ENCODE data around the gene PCDHGA5. TPM values are rescaled to one million over a fixed set of nuclear protein-coding genes. Genes with fewer than 3 reads are reported as not detected.

Gene PCDHGA5
- total RNA-seq, 1 experiment from 2014 or later, result 1.3 TPM

- Histone ChIP-seq H2BK5ac (ENCODE audit: insufficient read length, low read length) (no peak overlapping the region), H4K8ac (replicated peaks; ENCODE audit: insufficient read length, low read depth, low read length) (no peak overlapping the region), H2BK12ac (ENCODE audit: insufficient read length, low read depth, low read length) (no peak overlapping the region), H3K4ac (ENCODE audit: low read depth, low read length) (no peak overlapping the region), H2BK20ac (ENCODE audit: low read depth, low read length, poor library complexity, severe bottlenecking) (no peak overlapping the region), H3K4me2 (ENCODE audit: insufficient read depth, insufficient read length, low read length) (no peak overlapping the region), H3K56ac (ENCODE audit: insufficient read length, low read depth, low read length) (no peak overlapping the region), H3K23ac (ENCODE audit: insufficient read length, low read depth, low read length) (no peak overlapping the region), H4K5ac (ENCODE audit: insufficient read length, low read depth, low read length) (no peak overlapping the region), H3K27me3 (ENCODE audit: insufficient read depth, low read length) (no peaks in the 10 kb centered on the region), H3K18ac (ENCODE audit: insufficient read length, low read depth, low read length) (no peak overlapping the region), H2BK120ac (ENCODE audit: low read depth, low read length, poor library complexity, severe bottlenecking) (no peak overlapping the region), H3K14ac (ENCODE audit: insufficient read depth, low read length) (no peak overlapping the region), H3K79me1 (ENCODE audit: insufficient read depth, low read depth, low read length, poor library complexity, severe bottlenecking) (no peaks in the 10 kb centered on the region), H3K4me1 (ENCODE audit: insufficient read depth, low read length) (0 out of 2 replicates have a peak, but pooled peaks cover 2% of the 10 kb centered on the region), H3K27ac (ENCODE audit: insufficient read length, low read depth, low read length) (no peak overlapping the region), H2AFZ (ENCODE audit: low read length) (no peak overlapping the region), H2BK15ac (ENCODE audit: low read depth, low read length) (no peak overlapping the region), H3K9ac (ENCODE audit: extremely low read depth, insufficient read length, low read length) (no peak overlapping the region), H4K20me1 (ENCODE audit: control insufficient read depth, insufficient read depth, insufficient read length) (no peaks in the 10 kb centered on the region), H3T11ph (ENCODE audit: low read length) (no peak overlapping the region), H2AK5ac (ENCODE audit: insufficient read length, low read length) (no peak overlapping the region), H3K79me2 (ENCODE audit: insufficient read depth, low read length) (no peaks in the 10 kb centered on the region), H3K23me2 (ENCODE audit: insufficient read length, low read depth, low read length, poor library complexity, severe bottlenecking) (no peaks in the 10 kb centered on the region), H4K91ac (ENCODE audit: insufficient read length, low read depth, low read length) (no peak overlapping the region), H3K9me3 (ENCODE audit: control insufficient read depth, low read depth, low read length) (peaks cover 41% of the 10 kb centered on the region)
- H3K9me3 Mint-ChIP-seq, result peaks cover 69 to 74% of the 10 kb centered on the region in 2 experiments
- peaks cover 23 to 62% (median 43%) of the 10 kb centered on the region in 3 experiments for H3K36me3 Mint-ChIP-seq (ENCODE audit: insufficient read depth in 1 of 3, low read depth in 3 of 3)
- no peak for DNase-seq
- H3K27ac Mint-ChIP-seq, result no peak overlapping the region
- TF ChIP-seq CTCF (conservative IDR thresholded peaks at IDR 0.05), result no peak
- WGBS (ENCODE audit: extremely low coverage, insufficient read length, low lambda C conversion rate), result no CpG with 5 or more reads among the region's 10 CpGs
- H3K27me3 Mint-ChIP-seq (ENCODE audit: low read depth), result peaks cover 13% of the 10 kb centered on the region
- H3K4me1 Mint-ChIP-seq, result no peaks in the 10 kb centered on the region
- H3K4me3 Mint-ChIP-seq, result no peak overlapping the region
Measured at GRCh38 chr5:141388661-141389060, 24.7 kb downstream of the PCDHGA5 start.
